ENCODE data around the gene CELA2A.

DNA sequence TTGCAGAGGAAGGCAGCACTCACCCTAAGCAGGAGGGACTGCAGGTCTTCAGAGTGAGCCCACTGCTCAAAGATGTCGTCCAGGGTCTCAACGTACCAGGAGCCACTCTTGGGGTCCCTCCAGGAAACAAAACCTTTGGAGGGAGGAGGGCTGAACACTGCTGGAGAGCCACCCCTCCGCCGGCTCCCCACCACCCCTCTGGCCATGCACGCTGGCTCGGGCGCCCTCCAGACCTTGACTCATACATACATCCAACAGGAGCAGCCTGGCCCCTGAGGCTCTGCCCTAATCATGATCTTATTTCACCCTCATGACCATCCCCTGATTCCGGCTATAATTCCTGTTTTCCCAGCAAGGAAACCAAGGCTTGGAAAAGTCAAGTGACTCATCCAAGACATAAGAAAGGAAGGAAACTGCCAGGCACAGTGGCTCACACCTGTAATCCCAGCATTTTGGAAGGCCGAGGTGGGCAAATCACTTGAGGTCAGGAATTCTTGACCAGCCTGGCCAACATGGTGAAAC, 37.4 kb downstream of the CELA2A start:
- no peak for TF ChIP-seq CTCF (IDR thresholded peaks at IDR 0.05)
- TF ChIP-seq EZH2 (IDR thresholded peaks at IDR 0.05) = no peak
- no peak for TF ChIP-seq EZH2phosphoT487 (IDR thresholded peaks at IDR 0.05)

All from neural progenitor cell (in vitro differentiated cells).